Stomach (tissue), 19 donors: ENCODE data around the gene GPR61. TPM values are rescaled to one million over a fixed set of nuclear protein-coding genes. Genes with fewer than 3 reads are reported as not detected.
A peak's percentile ranks its signal among the peaks of the same experiment; 100 is the strongest.

Experiments used
- DNase-seq, 2 donors: peaks; one replicate each; pipeline versions ENCODE4 v3.0.0 to v3.0.0-alpha.2; 2013 to 2019
- H3K27ac ChIP-seq, 5 donors: fragments of 200-600 bp in 4 of 5; sonication (generic) in 4 of 5; one replicate each; pipeline ENCODE4 v1.5.1; 2013 to 2019; ENCODE audit warnings: mild to moderate bottlenecking in 1 of 5, moderate library complexity in 1 of 5
- H3K27me3 ChIP-seq, 3 donors: fragments of 200-600 bp; sonication (generic); one replicate each; pipeline ENCODE4 v1.5.1; 2017 to 2019; ENCODE audit warnings: mixed run types in 1 of 3
- H3K36me3 ChIP-seq, 4 donors: fragments of 200-600 bp; sonication (generic); 1 replicate in 3 of 4; 2 replicates in 1 of 4; pipeline ENCODE4 v1.5.1; 2016 to 2019
- H3K4me1 ChIP-seq, 4 donors: fragments of 200-600 bp; sonication (generic); one replicate each; pipeline ENCODE4 v1.5.1; 2016 to 2019
- H3K4me3 ChIP-seq, 4 donors: fragments of 200-600 bp; sonication (generic) in 3 of 4; one replicate each; pipeline ENCODE4 v1.5.1; 2016 to 2019; ENCODE audit warnings: mild to moderate bottlenecking in 1 of 4
- H3K9me3 ChIP-seq, 4 donors: fragments of 200-600 bp; sonication (generic); one replicate each; pipeline ENCODE4 v1.5.1; 2016 to 2019
- CTCF ChIP-seq, 7 experiments: fragments of 450-650 bp in 4 of 7; fragments of 200-600 bp in 3 of 7; sonication (generic) in 3 of 7; IDR thresholded peaks; one replicate each; pipeline ENCODE4 v1.5.1; 2016 to 2019; ENCODE audit warnings: antibody characterized with exemption in 7 of 7, control low read depth in 2 of 7, mild to moderate bottlenecking in 1 of 7
- EP300 ChIP-seq: sonication (generic); formaldehyde crosslinking; IDR thresholded peaks from one replicate; pipeline ENCODE4 v1.6.1; 2017; ENCODE audit warnings: antibody characterized with exemption
- POLR2A ChIP-seq, 4 donors: fragments of 450-650 bp; IDR thresholded peaks; one replicate each; pipeline ENCODE4 v1.6.1; 2016; ENCODE audit warnings: antibody characterized with exemption in 4 of 4, control low read depth in 2 of 4, mild to moderate bottlenecking in 1 of 4, moderate library complexity in 1 of 4
- POLR2AphosphoS5 ChIP-seq, 3 donors: sonication (generic); formaldehyde crosslinking; IDR thresholded peaks; one replicate each; pipeline ENCODE4 v1.6.1; 2016; ENCODE audit warnings: antibody characterized with exemption in 3 of 3
- WGBS, 5 donors: extraction: QIAGEN DNeasy Blood & Tissue Kit in 3 of 5; methylation state at CpG; one replicate each; pipeline versions ENCODE4 v1.1.5 to v1.1.7; 2013 to 2018; 5-methylcytosine and 5-hydroxymethylcytosine counted together
- intact Hi-C: fragments of 100-400 bp; cut with DNase I; formaldehyde crosslinking; loops from one replicate; pipeline ENCODE4 v1.15.1; 2023; ENCODE audit warnings: low total_unique reads
- long read RNA-seq, 10 donors: transcript quantifications; one replicate each; lab custom pipeline, GENCODE V29; 2026
- polyA plus RNA-seq, 3 donors: library from polyadenylated mRNA; stranded (reverse); fragments of 200-250 nt; gene quantifications; one replicate each; pipeline ENCODE4 v1.2.3, GENCODE V29; 2013
- total RNA-seq, 5 donors: library from RNA; depleted of rRNA; stranded (reverse); fragments of >200 nt; gene quantifications; one replicate each; pipeline versions ENCODE4 v1.1.0 to v1.2.3, GENCODE V29; 2014 to 2016
- donor health status: healthy with polysubstance abuse.
- donor health status: Bipolar disorder and iron deficiency.
- donor health status: healthy.

GPR61 gene
- not detected for total RNA-seq
- under 1 TPM in 1 of 3 donors, not detected in 2; 0.12 TPM for polyA plus RNA-seq
- long read RNA-seq, donor 1, result 0 reads
- long read RNA-seq, donor 2, result 0 reads
- long read RNA-seq, donor 3, result 0 reads
- long read RNA-seq, donor 4, result 0 reads
- long read RNA-seq, donor 5, full-length matches to known transcripts, result 1 of 1 reads
- long read RNA-seq, donor 5, partial matches to known transcripts, result 0 of 1 reads
- long read RNA-seq, donor 5, other reads (novel, unspliced or antisense), result 0 of 1 reads
- long read RNA-seq, donor 6, result 0 reads
- long read RNA-seq, donor 7, result 0 reads
- long read RNA-seq, donor 8, result 0 reads
- long read RNA-seq, donor 9, result 0 reads
- long read RNA-seq, donor 10, result 0 reads

GRCh38 chr1:109539676-109540075, at the start of gene GPR61:
Gene GPR61 (plus strand): TSS chr1:109539872. CDS start chr1:109543023, 3,151 bp downstream.
- WGBS, 5 donors, result 40 to 62% (median 52%) methylated on average over 3 to 7 of the region's 7 CpGs

GRCh38 chr1:109490029-109490933, 49.4 kb upstream of the GPR61 start:
- intact Hi-C loops, result loop anchor here (5.0 kb wide), 1 partner anchor 42 kb away; no protein-coding TSS in a partner anchor
- TF ChIP-seq POLR2A (IDR thresholded peaks at IDR 0.05) (no peak), POLR2AphosphoS5 (IDR thresholded peaks at IDR 0.05) (peak in 1 of 3 donors; percentile 8), CTCF (IDR thresholded peaks at IDR 0.05) (peak in 5 of 7 experiments; percentile 50 to 86 (median 71))
- peak; percentile 75 to 87 for DNase-seq
- no peaks in the 10 kb centered on the region for H3K9me3 ChIP-seq
- H3K4me1 ChIP-seq, result peaks cover 8 to 33% (median 22%) of the 10 kb centered on the region in 4 donors
- 70 to 94% (median 89%) methylated on average over 6 to 11 of the region's 11 CpGs for WGBS, 5 donors
- H3K4me3 ChIP-seq, result no peak overlapping the region
- H3K27ac ChIP-seq, result no peak overlapping the region
- peaks cover 7 to 56% (median 35%) of the 10 kb centered on the region in 4 donors for H3K36me3 ChIP-seq
- no peaks in the 10 kb centered on the region for H3K27me3 ChIP-seq

More at GRCh38 chr1:109539676-109540075, at the start of gene GPR61:
- DNase-seq, result no peak
- H3K27me3 ChIP-seq, result no peaks in the 10 kb centered on the region
- H3K27ac ChIP-seq, result no peak within 1 kb of the TSS
- intact Hi-C loops, result loop anchor here (5.0 to 10.0 kb wide), 2 partner anchors 93 to 235 kb away; no protein-coding TSS in a partner anchor
- peaks cover 0 to 13% (median 3%) of the 10 kb centered on the region in 4 donors for H3K4me1 ChIP-seq
- TF ChIP-seq POLR2A (IDR thresholded peaks at IDR 0.05), result no peak
- no peaks in the 10 kb centered on the region for H3K36me3 ChIP-seq
- no peak within 1 kb of the TSS for H3K4me3 ChIP-seq
- H3K9me3 ChIP-seq, result no peaks in the 10 kb centered on the region

- TF ChIP-seq CTCF (IDR thresholded peaks at IDR 0.05) (no peak), POLR2AphosphoS5 (IDR thresholded peaks at IDR 0.05) (no peak), EP300 (no peak), POLR2A (IDR thresholded peaks at IDR 0.05) (no peak)
- 84 to 93% (median 88%) methylated on average over 6 to 11 of the region's 11 CpGs for WGBS, 5 donors
- Histone ChIP-seq H3K4me3 (no peak overlapping the region), H3K27ac (no peak overlapping the region), H3K9me3 (no peaks in the 10 kb centered on the region), H3K4me1 (peaks cover 8 to 34% (median 25%) of the 10 kb centered on the region in 4 donors), H3K27me3 (no peaks in the 10 kb centered on the region), H3K36me3 (peaks cover 7 to 58% (median 39%) of the 10 kb centered on the region in 4 donors)
- intact Hi-C loops, result loop anchor here (5.0 kb wide), 1 partner anchor 41 kb away; no protein-coding TSS in a partner anchor
- DNase-seq, result no peak
Observed at GRCh38 chr1:109490934-109491302, 48.8 kb upstream of the GPR61 start.

- 92 to 100% (median 94%) methylated on average over 2 to 8 of the region's 8 CpGs for WGBS, 5 donors
- DNase-seq, result no peak
Observed at GRCh38 chr1:109491372-109491771, 48.3 kb upstream of the GPR61 start.

More at GRCh38 chr1:109491372-109491771, 48.3 kb upstream of the GPR61 start:
- no peak for TF ChIP-seq POLR2AphosphoS5 (IDR thresholded peaks at IDR 0.05)
- TF ChIP-seq EP300, result no peak
- no peak for TF ChIP-seq POLR2A (IDR thresholded peaks at IDR 0.05)
- TF ChIP-seq CTCF (IDR thresholded peaks at IDR 0.05), result no peak
- Histone ChIP-seq H3K9me3 (no peaks in the 10 kb centered on the region), H3K27me3 (no peaks in the 10 kb centered on the region), H3K27ac (no peak overlapping the region), H3K4me3 (no peak overlapping the region), H3K4me1 (peaks cover 8 to 38% (median 28%) of the 10 kb centered on the region in 4 donors), H3K36me3 (peaks cover 12 to 58% (median 44%) of the 10 kb centered on the region in 4 donors)
- intact Hi-C loops, result loop anchor here (5.0 kb wide), 1 partner anchor 41 kb away; no protein-coding TSS in a partner anchor
